WI38 (cell line): ENCODE data around the gene MEGF6.

Source experiments
- H3K4me3 ChIP-seq: 2 replicates; pipeline ENCODE4 v1.5.1; 2011; ENCODE audit warnings: low read depth, mild to moderate bottlenecking, control low read depth, low read length
- CTCF ChIP-seq: IDR thresholded peaks from 2 replicates; pipeline ENCODE4 v1.5.1; 2012; ENCODE audit warnings: low read depth, mild to moderate bottlenecking, control low read depth, low read length

Gene MEGF6

DNA sequence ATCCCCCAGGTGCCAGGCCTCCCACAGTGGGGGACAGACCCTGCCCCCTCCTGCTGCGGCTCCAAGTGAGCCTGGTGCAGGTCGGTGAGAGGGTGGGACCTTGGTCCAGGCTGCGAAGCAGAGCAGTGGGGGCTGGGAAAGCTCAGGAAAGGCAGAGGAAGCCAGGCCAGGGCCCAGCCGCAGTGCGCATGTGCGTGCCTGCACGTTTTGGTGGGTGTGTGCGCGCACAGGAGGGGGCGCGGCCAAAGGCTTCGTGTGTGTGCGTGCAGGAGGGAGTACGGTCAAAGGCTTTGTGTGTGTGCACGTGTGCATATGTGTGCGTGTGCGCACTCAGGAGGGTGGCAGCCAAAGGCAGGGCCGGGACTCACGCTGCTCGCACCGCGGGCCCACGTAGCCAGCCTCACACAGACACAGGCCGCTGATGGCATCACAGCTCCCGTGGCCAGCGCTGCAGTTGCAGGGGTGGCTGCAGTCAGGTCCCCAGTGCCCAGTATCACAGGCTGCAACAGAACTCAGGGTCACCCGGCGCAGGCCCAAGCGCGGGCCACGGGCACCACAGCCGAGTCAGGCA is 111.0 kb downstream of the MEGF6 start:
- no peak for TF ChIP-seq CTCF
- no peak overlapping the region for H3K4me3 ChIP-seq

DNA sequence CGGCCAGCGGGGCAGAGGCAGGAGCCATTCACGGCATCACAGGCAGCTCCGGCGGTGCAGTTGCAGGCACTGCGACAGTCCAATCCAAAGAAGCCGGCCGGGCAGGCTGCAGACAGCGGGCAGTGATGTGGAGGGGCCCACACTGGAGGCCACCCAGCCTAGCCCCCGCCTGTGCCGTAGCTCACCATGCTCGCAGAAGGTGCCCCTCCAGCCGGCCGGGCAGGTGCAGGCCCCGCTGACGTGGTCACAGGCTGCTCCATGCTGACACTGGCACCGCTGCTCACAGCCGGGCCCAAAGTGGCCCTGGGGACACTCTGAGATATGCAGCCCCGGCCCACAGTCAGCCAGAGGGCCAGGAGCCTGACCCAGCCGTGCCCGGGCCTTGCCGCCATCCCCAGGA is 111.7 kb downstream of the MEGF6 start:
- TF ChIP-seq CTCF, result no peak

GRCh38 chr1:3498986-3499385 is 112.3 kb downstream of the MEGF6 start:
- no peak for TF ChIP-seq CTCF
- H3K4me3 ChIP-seq, result no peak overlapping the region

More for the DNA sequence above, 111.7 kb downstream of the MEGF6 start:
- no peak overlapping the region for H3K4me3 ChIP-seq

- TF ChIP-seq CTCF, result no peak
- H3K4me3 ChIP-seq, result no peak overlapping the region
These were observed 112.9 kb downstream of the MEGF6 start for GRCh38 chr1:3498246-3498930.

DNA sequence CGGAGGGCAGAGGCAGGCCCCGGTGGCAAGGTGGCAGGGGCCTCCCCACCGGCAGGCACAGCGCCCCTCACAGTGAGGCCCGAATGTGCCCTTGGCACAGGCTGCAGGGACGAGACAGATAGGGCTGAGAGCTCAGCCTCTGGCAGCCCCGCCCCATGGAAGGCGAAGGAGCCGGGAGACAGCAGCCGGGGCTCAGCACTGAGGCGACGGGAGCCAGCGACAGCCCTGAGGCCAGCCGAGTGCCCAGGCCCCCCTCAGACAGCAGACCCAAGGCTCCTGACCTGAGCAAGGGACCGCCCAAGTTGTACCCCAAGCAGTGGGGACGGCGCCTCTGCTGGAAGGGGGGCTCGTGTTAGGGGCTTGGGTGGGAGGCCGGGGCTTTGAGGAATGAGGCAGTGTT is 113.8 kb downstream of the MEGF6 start:
- TF ChIP-seq CTCF, result no peak
- no peak overlapping the region for H3K4me3 ChIP-seq

DNA sequence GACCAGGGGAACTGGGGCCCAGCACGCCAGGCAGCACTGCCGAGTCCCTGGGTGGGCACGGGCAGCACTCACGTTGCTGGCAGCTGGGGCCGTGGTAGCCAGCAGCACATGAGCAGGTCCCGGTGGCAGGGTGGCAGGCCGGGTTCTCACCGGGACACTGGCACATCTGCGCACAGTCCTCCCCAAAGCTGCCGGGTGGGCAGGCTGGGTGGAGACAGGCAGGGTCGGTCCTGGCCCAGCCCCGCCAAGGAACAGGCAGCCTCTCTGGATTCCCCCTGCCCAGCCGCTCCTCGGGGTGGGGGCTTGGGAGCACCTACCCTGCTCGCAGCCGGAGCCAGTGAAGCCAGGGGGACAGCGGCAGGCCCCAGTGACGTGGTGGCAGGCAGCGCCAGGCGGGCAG is 114.4 kb downstream of the MEGF6 start:
- TF ChIP-seq CTCF, result no peak
- H3K4me3 ChIP-seq, result no peak overlapping the region

GRCh38 chr1:3495776-3496745 is 115.2 kb downstream of the MEGF6 start:
- no peak for TF ChIP-seq CTCF
- H3K4me3 ChIP-seq, result no peak overlapping the region
